HG02943 (cell line): ENCODE results near the gene RIN2.
"Not testable (repeated sequence)": the region's sequence is repeated elsewhere in the genome, so short reads cannot be mapped to it uniquely, and the experiment has no call there.

ENCODE experiments used
- ATAC-seq: cut with Tn5 transposase; IDR thresholded peaks from one replicate; pipeline ENCODE4 v1.9.1; 2021; ENCODE audit warnings: mild to moderate bottlenecking, low read depth, moderate library complexity; ENCODE audit not compliant: unreplicated experiment

Gene RIN2

DNA sequence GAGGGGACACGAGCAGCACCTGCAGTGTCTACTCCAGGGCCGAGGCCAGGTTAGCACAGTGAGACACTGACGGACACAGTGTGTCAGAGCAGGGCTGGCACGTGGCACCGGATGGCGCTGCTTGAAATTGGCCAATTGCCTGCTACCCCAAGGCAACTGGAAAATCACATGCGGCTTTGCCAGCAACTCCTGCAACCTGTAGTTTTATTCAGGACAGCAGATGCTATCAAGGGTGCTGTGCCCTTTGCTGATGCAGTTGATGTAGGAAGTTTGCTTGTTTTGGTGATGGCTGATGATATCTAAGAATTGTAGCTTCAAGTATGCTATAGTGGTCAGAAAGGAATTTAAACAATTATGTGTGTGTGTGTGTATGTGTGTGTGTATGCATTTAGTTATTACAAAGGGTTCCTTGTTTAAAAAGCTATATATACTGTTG lies 25.9 kb downstream of the RIN2 start:
- ATAC-seq = no peak

DNA sequence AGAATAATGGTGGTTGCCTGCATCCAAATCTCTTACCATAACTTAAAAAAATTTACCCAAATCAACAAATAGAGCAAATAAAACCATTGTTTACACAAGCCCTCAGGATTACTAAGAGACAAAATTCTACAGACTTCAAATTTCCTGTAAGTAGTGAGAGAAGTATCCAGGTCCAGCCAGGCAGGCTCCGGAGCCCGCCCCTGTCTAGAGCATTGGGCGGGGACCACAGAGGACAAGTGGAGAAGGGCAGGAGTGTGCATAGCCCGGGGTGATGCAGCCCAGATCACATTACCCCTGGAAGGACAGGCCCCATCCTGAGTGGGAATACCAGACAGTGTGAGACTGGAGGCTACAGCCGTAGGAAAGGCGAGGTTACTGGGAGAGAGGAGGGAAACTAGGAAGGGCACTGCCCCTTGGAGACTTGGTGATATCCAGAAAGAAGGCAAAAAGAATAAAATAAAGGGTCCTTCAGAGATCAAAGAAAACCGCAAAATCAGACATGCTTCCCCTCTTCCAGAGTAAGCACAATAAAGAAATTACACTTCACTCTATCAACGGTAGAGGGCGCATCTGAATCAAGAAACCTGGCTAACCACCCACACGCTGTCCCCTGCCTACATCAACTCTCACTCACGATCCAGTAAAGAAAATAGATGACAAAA lies 26.6 kb downstream of the RIN2 start:
- ATAC-seq = no peak

GRCh38 chr20:19785173-19785982 lies 27.3 kb downstream of the RIN2 start:
- ATAC-seq = no peak

- ATAC-seq = no peak
Measured at GRCh38 chr20:19785983-19786285, 27.9 kb downstream of the RIN2 start.

- no peak for ATAC-seq
Measured at GRCh38 chr20:19786311-19786710, 28.3 kb downstream of the RIN2 start.

- no peak for ATAC-seq
Measured at GRCh38 chr20:19787366-19787765, 29.3 kb downstream of the RIN2 start.

DNA sequence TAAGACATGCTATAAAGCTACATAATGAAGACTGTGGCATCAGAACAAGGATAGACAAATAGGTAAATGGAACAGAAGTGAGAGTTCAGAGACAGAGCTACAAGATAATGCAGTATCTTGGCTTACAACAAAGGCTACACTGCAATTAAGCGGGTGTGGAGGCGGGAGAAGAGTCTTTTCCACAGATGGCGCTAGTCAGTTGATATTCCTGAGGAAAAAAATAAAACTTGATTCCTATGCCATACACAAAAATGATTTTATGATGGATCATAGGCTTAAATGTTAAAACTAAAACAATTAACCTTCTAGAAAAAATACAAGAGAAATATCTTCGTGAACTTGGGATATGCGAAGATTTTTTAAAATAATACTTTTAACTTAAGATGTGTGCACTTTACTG lies 31.0 kb downstream of the RIN2 start:
- ATAC-seq = no peak

DNA sequence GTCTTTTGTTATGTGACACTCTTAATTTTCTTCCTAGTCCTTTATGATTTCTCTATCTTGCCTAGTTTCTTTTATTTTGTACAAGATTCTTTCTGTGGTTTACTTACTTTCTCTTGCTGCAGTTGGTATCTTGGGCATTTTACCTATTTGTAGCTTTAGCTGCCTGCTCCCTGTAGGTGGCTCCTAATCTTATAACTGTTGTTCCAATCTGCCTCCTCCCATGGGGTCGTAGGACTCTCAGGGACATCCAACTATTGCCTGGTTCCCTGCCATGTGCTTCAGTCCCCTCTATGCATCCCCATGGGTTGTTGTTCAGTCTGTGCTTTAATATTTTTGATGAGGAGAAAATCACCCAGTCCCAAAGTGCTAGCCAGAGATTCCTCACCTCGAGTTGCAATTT lies 31.4 kb downstream of the RIN2 start:
- ATAC-seq = no peak

GRCh38 chr20:19791887-19792286 lies 33.8 kb downstream of the RIN2 start:
- ATAC-seq = no peak

- no peak for ATAC-seq
Measured at GRCh38 chr20:19793716-19794115, 35.7 kb downstream of the RIN2 start.

GRCh38 chr20:19794941-19795340 lies 36.9 kb downstream of the RIN2 start:
- ATAC-seq = no peak

- no peak for ATAC-seq
Measured at GRCh38 chr20:19799325-19799724, 41.3 kb downstream of the RIN2 start.

DNA sequence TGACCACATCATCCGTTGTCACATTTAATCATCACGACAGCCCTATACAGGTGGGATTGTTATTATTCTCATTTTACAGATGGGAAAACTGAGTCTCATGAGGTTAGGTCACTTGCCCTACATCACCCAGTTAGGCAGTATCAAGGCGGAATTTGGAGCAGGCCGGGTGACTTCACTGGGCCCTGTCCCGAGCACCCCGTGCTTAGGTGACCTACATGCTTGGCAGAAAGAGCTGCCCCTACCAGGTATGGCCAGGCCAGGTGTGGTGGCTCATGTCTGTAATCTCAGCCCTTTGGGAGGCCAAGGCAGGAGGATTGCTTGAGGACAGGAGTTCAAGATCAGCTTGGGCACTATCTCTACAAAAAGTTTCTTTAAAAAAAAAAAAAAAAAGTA lies 44.0 kb downstream of the RIN2 start:
- no peak for ATAC-seq

GRCh38 chr20:19802492-19803158 lies 44.6 kb downstream of the RIN2 start:
- ATAC-seq = no peak

- not testable (repeated sequence) for ATAC-seq
Measured at GRCh38 chr20:19806276-19806675, 48.2 kb downstream of the RIN2 start.

- ATAC-seq = no peak
Measured at GRCh38 chr20:19806806-19807190, 48.7 kb downstream of the RIN2 start.

DNA sequence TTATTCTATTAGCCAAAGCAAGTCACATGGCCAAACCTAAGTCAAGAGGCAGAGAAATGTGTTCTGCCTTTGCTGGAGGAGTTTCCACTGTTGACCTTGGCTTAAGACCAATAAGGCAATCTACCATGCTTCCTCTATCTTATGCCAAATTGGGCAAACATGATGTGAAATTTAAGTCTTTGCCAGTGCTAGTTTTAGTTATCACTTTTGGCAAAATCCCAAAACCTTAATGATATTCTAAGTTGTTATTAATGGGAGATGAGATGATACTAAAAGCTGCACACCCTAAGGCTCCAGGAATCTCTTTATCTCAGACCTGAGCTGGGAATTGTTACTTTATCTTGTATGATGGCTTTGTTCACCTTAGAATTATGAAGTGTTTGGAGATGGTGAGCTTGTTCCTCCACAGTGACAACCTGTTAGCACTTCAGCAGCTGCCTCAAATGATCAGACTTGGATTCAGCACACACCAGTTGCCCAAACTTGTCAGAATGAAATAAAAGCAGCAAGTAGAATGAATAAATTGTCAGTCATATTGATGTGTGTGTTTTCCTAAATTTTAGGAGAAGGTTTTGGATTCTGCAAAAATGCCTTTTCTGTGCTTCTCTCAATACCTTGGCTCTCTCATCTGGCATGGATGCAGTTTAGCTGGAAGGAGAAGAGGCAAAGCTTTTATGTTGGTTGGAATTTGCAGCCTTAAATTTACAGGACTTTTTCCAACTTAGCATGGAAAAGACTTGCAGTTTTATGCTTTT lies 49.3 kb downstream of the RIN2 start:
- ATAC-seq = no peak
